HL-60 (cell line): ENCODE results near the gene NOP9.

ENCODE experiments used
- CTCF ChIP-seq: IDR thresholded peaks from one replicate; pipeline ENCODE4 v1.5.1; 2011; ENCODE audit warnings: low read length, control low read depth, inconsistent platforms; ENCODE audit not compliant: insufficient read depth
- GABPA ChIP-seq: IDR thresholded peaks from 2 replicates; pipeline ENCODE4 v1.6.1; 2012; ENCODE audit warnings: low read depth
- POLR2AphosphoS5 ChIP-seq: IDR thresholded peaks from 2 replicates; pipeline ENCODE4 v1.6.1; 2012; ENCODE audit warnings: low read depth
- REST ChIP-seq: IDR thresholded peaks from 2 replicates; pipeline ENCODE4 v1.6.1; 2012; ENCODE audit warnings: low read depth; ENCODE audit not compliant: insufficient replicate concordance

GRCh38 chr14:24329736-24330135 is 30.1 kb downstream of the NOP9 start:
- TF ChIP-seq POLR2AphosphoS5 (peak; percentile 67; the same call in 1 of the 2 replicates), REST (no peak), CTCF (no peak), GABPA (no peak)
